Thyroid gland (tissue), 4 donors: ENCODE results near the gene HEMK1. TPM values are rescaled to one million over a fixed set of nuclear protein-coding genes. Genes with fewer than 3 reads are reported as not detected.

ENCODE experiments used
- DNase-seq, 2 donors: peaks; one replicate each; pipeline ENCODE4 v3.0.0-alpha.2; 2019
- H3K27ac ChIP-seq, 3 donors: fragments of 200-600 bp; sonication (generic); 1 replicate in 2 of 3; 2 replicates in 1 of 3; pipeline ENCODE4 v1.5.1; 2016 to 2019; ENCODE audit warnings: mild to moderate bottlenecking in 1 of 3, moderate library complexity in 1 of 3
- H3K27me3 ChIP-seq: fragments of 200-600 bp; sonication (generic); one replicate; pipeline ENCODE4 v1.5.1; 2019
- H3K36me3 ChIP-seq, 2 donors: fragments of 200-600 bp; sonication (generic); one replicate each; pipeline ENCODE4 v1.5.1; 2016 to 2019
- H3K4me1 ChIP-seq, 2 donors: fragments of 200-600 bp; sonication (generic); one replicate each; pipeline ENCODE4 v1.5.1; 2017 to 2019
- H3K4me3 ChIP-seq, 3 donors: fragments of 200-600 bp; sonication (generic); replicated peaks in 1 of 3; 1 replicate in 2 of 3; 2 replicates in 1 of 3; pipeline ENCODE4 v1.5.1; 2016; ENCODE audit warnings: mild to moderate bottlenecking in 1 of 3
- H3K9me3 ChIP-seq: fragments of 200-600 bp; sonication (generic); one replicate; pipeline ENCODE4 v1.5.1; 2017
- CTCF ChIP-seq, 6 experiments: fragments of 200-600 bp in 3 of 6; fragments of 450-650 bp in 3 of 6; sonication (generic) in 3 of 6; IDR thresholded peaks; one replicate each; pipeline ENCODE4 v1.5.1; 2016 to 2019; ENCODE audit warnings: antibody characterized with exemption in 6 of 6, mild to moderate bottlenecking in 2 of 6, inconsistent platforms in 1 of 6, moderate library complexity in 1 of 6
- POLR2A ChIP-seq, 2 donors: fragments of 450-650 bp; IDR thresholded peaks; one replicate each; pipeline ENCODE4 v1.6.1; 2017; ENCODE audit warnings: antibody characterized with exemption in 2 of 2, mild to moderate bottlenecking in 2 of 2, moderate library complexity in 1 of 2
- WGBS, 2 donors: methylation state at CpG; one replicate each; pipeline ENCODE4 v1.1.5; 2017; 5-methylcytosine and 5-hydroxymethylcytosine counted together
- intact Hi-C: fragments of 100-400 bp; cut with DNase I; formaldehyde crosslinking; loops from one replicate; pipeline ENCODE4 v1.15.1; 2023
- total RNA-seq, 4 donors: library from RNA; depleted of rRNA; stranded (reverse); fragments of >200 nt; gene quantifications; one replicate each; pipeline ENCODE4 v1.2.3, GENCODE V29; 2016

HEMK1 gene
- total RNA-seq, 4 donors from 2014 or later = 13.9 to 20.8 (median 17.6) TPM

GRCh38 chr3:50580683-50581458, 11.5 kb downstream of the HEMK1 start:
- Histone ChIP-seq H3K9me3 (no peaks in the 10 kb centered on the region), H3K27ac (peak overlapping the region; percentile 92 to 98 (median 96)), H3K4me1 (peaks cover 48 to 49% of the 10 kb centered on the region in 2 donors), H3K36me3 (peaks cover 0 to 4% of the 10 kb centered on the region in 2 donors), H3K27me3 (no peaks in the 10 kb centered on the region), H3K4me3 (no peak overlapping the region)
- WGBS, 2 donors = 83 to 93% methylated on average over 7 to 9 of the region's 9 CpGs
- TF ChIP-seq POLR2A (IDR thresholded peaks at IDR 0.05) (no peak), CTCF (IDR thresholded peaks at IDR 0.05) (no peak)
- intact Hi-C loops = no loop called here
- DNase-seq = no peak

GRCh38 chr3:50581459-50581842, 12.1 kb downstream of the HEMK1 start:
- TF ChIP-seq CTCF (IDR thresholded peaks at IDR 0.05) (no peak), POLR2A (IDR thresholded peaks at IDR 0.05) (no peak)
- H3K4me1 ChIP-seq = peaks cover 54% of the 10 kb centered on the region in 2 donors
- H3K27me3 ChIP-seq = no peaks in the 10 kb centered on the region
- 83 to 89% methylated on average over 2 of the region's 2 CpGs for WGBS, 2 donors
- peaks cover 0 to 4% of the 10 kb centered on the region in 2 donors for H3K36me3 ChIP-seq
- no peak overlapping the region for H3K4me3 ChIP-seq
- peak in 1 of 2 donors; percentile 30 for DNase-seq
- H3K9me3 ChIP-seq = no peaks in the 10 kb centered on the region
- intact Hi-C loops = no loop called here
- peak overlapping the region; percentile 92 to 98 (median 96) for H3K27ac ChIP-seq

GRCh38 chr3:50582083-50582482, 12.8 kb downstream of the HEMK1 start:
- H3K27ac ChIP-seq = peak overlapping the region; percentile 92 to 98 (median 96)

GRCh38 chr3:50583897-50584296, 14.6 kb downstream of the HEMK1 start:
- H3K36me3 ChIP-seq = no peaks in the 10 kb centered on the region

More at GRCh38 chr3:50582083-50582482, 12.8 kb downstream of the HEMK1 start:
- peak; percentile 33 to 37 for DNase-seq
- TF ChIP-seq CTCF (IDR thresholded peaks at IDR 0.05) = no peak
- peak in 1 of 2 donors; percentile 8 for TF ChIP-seq POLR2A (IDR thresholded peaks at IDR 0.05)
- Histone ChIP-seq H3K4me1 (peaks cover 54 to 59% of the 10 kb centered on the region in 2 donors), H3K27me3 (no peaks in the 10 kb centered on the region), H3K9me3 (no peaks in the 10 kb centered on the region), H3K36me3 (peaks cover 0 to 4% of the 10 kb centered on the region in 2 donors), H3K4me3 (no peak overlapping the region)
- WGBS, 2 donors = 66 to 67% methylated on average over 8 of the region's 9 CpGs
- intact Hi-C loops = no loop called here

More at GRCh38 chr3:50583897-50584296, 14.6 kb downstream of the HEMK1 start:
- Histone ChIP-seq H3K9me3 (no peaks in the 10 kb centered on the region), H3K4me1 (peaks cover 54 to 74% of the 10 kb centered on the region in 2 donors), H3K4me3 (no peak overlapping the region), H3K27ac (peak overlapping the region; percentile 92 to 98 (median 96)), H3K27me3 (no peaks in the 10 kb centered on the region)
- intact Hi-C loops = no loop called here
- 23 to 45% methylated on average over 2 to 6 of the region's 6 CpGs for WGBS, 2 donors
- DNase-seq = peak; percentile 99
- peak in 1 of 2 donors; percentile 87 for TF ChIP-seq POLR2A (IDR thresholded peaks at IDR 0.05)
- peak in 1 of 6 experiments; percentile 2 for TF ChIP-seq CTCF (IDR thresholded peaks at IDR 0.05)
